VCaP (cell line): ENCODE data around the gene CBX7.

Experiments
- H3K27ac ChIP-seq: fragments of 450-650 bp; 2 replicates; pipeline ENCODE4 v1.5.1; 2017
- CTCF ChIP-seq: fragments of 450-650 bp; conservative IDR thresholded peaks from 2 replicates; pipeline ENCODE4 v1.5.1; 2017; ENCODE audit warnings: mild to moderate bottlenecking, moderate library complexity

CBX7 gene

DNA sequence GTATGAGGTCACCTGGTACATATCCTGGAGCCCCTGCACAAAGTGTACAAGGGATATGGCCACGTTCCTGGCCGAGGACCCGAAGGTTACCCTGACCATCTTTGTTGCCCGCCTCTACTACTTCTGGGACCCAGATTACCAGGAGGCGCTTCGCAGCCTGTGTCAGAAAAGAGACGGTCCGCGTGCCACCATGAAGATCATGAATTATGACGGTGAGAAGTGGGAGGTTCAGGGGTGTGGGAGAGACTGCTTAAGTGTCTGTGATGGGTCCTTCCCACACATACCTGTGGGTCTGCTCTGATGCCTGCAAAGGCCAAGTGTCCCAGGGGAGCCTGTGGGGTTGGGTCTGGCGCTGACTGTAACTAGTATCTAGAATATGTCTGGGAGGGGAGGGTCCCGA, 71.5 kb downstream of the CBX7 start:
- TF ChIP-seq CTCF, result no peak
- no peak overlapping the region for H3K27ac ChIP-seq
